AG04450 (cell line): ENCODE measurements around the gene TMEM203. TPM values are rescaled to one million over a fixed set of nuclear protein-coding genes. Genes with fewer than 3 reads are reported as not detected.
A peak's percentile ranks its signal among the peaks of the same experiment; 100 is the strongest.

ENCODE experiments used
- CTCF ChIA-PET: fragments of 300-600, 350-600 bp; formaldehyde crosslinking; extraction: SDS; loops from one replicate; lab custom pipeline; 2022; ENCODE audit warnings: antibody characterized with exemption, inconsistent platforms; lab: Charles Lee
- POLR2A ChIA-PET: fragments of 350-600 bp; formaldehyde crosslinking; extraction: SDS; loops from one replicate; lab custom pipeline; 2021; ENCODE audit warnings: antibody characterized with exemption, inconsistent platforms; lab: Yijun Ruan, JAX
- DNase-seq: peaks from one replicate; pipeline ENCODE4 v3.0.0-alpha.2; 2011; ENCODE audit warnings: low read depth, low spot score
- H3K27ac ChIP-seq: one replicate; pipeline ENCODE4 v1.5.1; 2012; ENCODE audit warnings: low read depth, low read length, control low read depth
- H3K27me3 ChIP-seq: one replicate; pipeline ENCODE4 v1.6.0; 2012; ENCODE audit warnings: low read length; ENCODE audit not compliant: control insufficient read depth, insufficient read depth
- H3K4me3 ChIP-seq: 2 replicates; pipeline ENCODE4 v1.5.1; 2011; ENCODE audit warnings: mild to moderate bottlenecking, low read depth, low read length, control low read depth
- H3K9me3 ChIP-seq: 2 replicates; pipeline ENCODE4 v1.5.1; 2012; ENCODE audit warnings: low read length; ENCODE audit not compliant: control insufficient read depth, insufficient read depth
- polyA minus RNA-seq: library from RNA; depleted of rRNA, polyadenylated mRNA; stranded (reverse); fragments of >200 nt; gene quantifications from 2 replicates; pipeline ENCODE4 v1.2.3, GENCODE V29; 2011; rRNA and poly(A)+ RNA removed
- polyA plus RNA-seq: library from polyadenylated mRNA; depleted of rRNA; stranded (reverse); fragments of >200 nt; gene quantifications from 2 replicates; pipeline ENCODE4 v1.2.3, GENCODE V29; 2011; rRNA removed
- TF ChIP-seq, protein P1 (sequence below): IDR thresholded peaks from 2 replicates; pipeline ENCODE4 v1.5.1; 2011; ENCODE audit warnings: low read depth, low read length, control low read depth, inconsistent platforms

Gene TMEM203, protein sequence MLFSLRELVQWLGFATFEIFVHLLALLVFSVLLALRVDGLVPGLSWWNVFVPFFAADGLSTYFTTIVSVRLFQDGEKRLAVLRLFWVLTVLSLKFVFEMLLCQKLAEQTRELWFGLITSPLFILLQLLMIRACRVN
- polyA plus RNA-seq = 44.2 and 50.2 TPM in 2 replicates
- polyA minus RNA-seq = 17.5 and 18.4 TPM in 2 replicates

DNA sequence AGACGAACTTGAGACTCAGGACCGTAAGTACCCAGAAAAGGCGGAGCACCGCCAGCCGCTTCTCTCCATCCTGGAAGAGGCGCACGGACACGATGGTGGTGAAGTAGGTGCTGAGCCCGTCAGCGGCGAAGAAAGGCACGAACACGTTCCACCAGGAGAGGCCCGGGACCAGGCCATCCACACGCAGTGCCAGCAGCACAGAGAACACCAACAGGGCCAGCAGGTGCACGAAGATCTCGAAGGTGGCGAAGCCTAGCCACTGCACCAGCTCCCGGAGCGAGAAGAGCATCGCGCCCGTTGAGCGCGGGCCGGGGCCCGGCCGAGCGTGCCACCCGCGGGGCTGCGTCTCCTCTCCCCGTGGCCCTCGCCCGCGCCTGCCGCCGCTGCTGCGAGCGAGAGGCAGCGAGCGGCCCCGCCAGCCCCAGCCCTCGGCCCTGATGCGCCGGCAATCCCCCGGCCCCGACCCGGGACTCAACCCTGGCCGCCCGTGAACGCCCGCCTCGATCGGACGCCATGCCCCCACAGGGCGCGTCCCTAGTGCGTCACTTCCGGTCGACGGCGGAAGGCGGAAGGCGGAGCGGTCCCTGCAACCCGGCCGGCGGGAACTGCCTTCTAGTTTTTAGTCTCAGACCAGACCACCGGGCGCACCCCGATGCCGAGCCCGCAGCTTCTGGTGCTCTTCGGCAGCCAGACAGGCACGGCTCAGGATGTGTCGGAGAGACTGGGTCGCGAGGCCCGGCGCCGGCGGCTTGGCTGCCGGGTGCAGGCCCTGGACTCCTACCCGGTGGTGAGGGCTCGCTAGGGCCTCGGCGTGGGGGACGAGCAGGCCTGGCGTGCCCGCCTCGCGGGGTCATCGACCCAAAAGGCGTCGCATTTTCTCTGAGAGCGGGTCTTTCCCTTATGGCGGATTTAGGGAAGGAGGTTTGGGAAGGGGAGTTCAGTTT lies at the start of gene TMEM203, which contains the start of gene NDOR1:
TMEM203 (minus strand) TSS at position 523 of the 944 bp plus-strand sequence; CDS start at position 289, 234 bp downstream.
NDOR1 (plus strand) TSS at position 575 of the 944 bp plus-strand sequence; CDS start at position 653, 78 bp downstream.
- CTCF ChIA-PET = interaction anchor here (1.7 kb wide), 1 partner anchor 31 kb away, joined by 12 read pairs; no protein-coding TSS in a partner anchor
- Histone ChIP-seq H3K27me3 (no peaks in the 10 kb centered on the region), H3K4me3 (peak within 1 kb of the TSS; percentile 97), H3K27ac (peak within 1 kb of the TSS; percentile 39), H3K9me3 (no peaks in the 10 kb centered on the region; the same call in 1 of the 2 replicates)
- no peak for DNase-seq
- POLR2A ChIA-PET = interaction anchor here (0.6 to 2.3 kb wide), 6 partner anchors 11 to 119 kb away, joined by 3 to 14 read pairs (median 3); partner anchors contain the start of genes ANAPC2, RNF208, SSNA1 and TUBB4B
- TF ChIP-seq, protein P1, sequence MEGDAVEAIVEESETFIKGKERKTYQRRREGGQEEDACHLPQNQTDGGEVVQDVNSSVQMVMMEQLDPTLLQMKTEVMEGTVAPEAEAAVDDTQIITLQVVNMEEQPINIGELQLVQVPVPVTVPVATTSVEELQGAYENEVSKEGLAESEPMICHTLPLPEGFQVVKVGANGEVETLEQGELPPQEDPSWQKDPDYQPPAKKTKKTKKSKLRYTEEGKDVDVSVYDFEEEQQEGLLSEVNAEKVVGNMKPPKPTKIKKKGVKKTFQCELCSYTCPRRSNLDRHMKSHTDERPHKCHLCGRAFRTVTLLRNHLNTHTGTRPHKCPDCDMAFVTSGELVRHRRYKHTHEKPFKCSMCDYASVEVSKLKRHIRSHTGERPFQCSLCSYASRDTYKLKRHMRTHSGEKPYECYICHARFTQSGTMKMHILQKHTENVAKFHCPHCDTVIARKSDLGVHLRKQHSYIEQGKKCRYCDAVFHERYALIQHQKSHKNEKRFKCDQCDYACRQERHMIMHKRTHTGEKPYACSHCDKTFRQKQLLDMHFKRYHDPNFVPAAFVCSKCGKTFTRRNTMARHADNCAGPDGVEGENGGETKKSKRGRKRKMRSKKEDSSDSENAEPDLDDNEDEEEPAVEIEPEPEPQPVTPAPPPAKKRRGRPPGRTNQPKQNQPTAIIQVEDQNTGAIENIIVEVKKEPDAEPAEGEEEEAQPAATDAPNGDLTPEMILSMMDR = no peak

DNA sequence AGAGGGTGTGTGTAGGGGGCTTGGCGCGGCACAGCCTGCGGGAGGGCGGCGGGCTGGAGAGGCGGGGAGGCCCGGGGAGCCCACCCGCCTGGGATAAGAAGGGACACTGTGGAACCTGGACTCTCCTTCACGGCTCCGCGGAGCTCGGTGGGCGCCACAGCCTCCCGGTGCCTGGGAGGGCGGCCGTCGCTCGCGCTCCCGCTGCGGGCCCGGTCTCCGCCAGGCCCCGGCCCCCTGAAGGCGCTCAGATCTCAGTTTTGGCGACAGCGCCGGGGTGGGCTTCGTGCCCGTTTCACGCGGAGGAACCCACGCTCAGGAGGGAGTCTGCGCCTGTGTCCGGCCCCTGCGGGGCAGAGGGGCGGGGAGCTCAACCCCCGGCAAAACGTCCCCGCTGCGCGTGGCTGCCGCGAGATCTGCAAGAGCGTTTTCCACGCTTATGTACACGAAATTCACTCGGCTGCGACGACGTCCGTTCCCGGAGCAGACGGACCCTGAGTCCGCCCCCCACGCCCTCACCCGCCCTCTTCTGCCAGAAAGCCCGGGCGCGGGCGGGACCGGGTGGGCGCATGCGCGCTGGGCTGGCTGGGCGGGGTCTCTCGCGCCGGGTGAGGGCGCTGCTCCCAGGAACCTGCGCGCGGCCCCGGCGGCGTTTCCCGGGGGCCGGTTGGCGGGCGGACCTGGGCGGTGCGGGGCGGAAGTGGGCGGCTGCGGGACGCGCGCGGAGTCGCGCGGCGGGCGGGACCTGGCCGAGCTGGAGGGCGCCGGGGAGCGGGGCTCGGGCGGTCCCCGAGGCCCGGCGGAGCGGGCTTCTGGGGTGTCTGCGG lies 49.4 kb upstream of the TMEM203 start, which contains the start of gene NELFB:
NELFB (plus strand) TSS at position 704 of the 824 bp plus-strand sequence.
- peak; percentile 51 for DNase-seq
- ChIA-PET POLR2A (interaction anchor here (0.9 to 8.8 kb wide), 6 partner anchors 9 to 125 kb away, joined by 3 to 146 read pairs (median 4); partner anchors contain the start of genes TOR4A and TUBB4B), CTCF (interaction anchor here (0.5 to 1.5 kb wide), 3 partner anchors 18 to 353 kb away, joined by 3 to 10 read pairs (median 4); partner anchors contain the start of gene EXD3)
- H3K9me3 ChIP-seq = no peaks in the 10 kb centered on the region; the same call in 1 of the 2 replicates
- TF ChIP-seq, protein P1 = no peak
- H3K4me3 ChIP-seq = peak within 1 kb of the TSS; percentile 96
- H3K27me3 ChIP-seq = no peaks in the 10 kb centered on the region
- H3K27ac ChIP-seq = peak within 1 kb of the TSS; percentile 31

DNA sequence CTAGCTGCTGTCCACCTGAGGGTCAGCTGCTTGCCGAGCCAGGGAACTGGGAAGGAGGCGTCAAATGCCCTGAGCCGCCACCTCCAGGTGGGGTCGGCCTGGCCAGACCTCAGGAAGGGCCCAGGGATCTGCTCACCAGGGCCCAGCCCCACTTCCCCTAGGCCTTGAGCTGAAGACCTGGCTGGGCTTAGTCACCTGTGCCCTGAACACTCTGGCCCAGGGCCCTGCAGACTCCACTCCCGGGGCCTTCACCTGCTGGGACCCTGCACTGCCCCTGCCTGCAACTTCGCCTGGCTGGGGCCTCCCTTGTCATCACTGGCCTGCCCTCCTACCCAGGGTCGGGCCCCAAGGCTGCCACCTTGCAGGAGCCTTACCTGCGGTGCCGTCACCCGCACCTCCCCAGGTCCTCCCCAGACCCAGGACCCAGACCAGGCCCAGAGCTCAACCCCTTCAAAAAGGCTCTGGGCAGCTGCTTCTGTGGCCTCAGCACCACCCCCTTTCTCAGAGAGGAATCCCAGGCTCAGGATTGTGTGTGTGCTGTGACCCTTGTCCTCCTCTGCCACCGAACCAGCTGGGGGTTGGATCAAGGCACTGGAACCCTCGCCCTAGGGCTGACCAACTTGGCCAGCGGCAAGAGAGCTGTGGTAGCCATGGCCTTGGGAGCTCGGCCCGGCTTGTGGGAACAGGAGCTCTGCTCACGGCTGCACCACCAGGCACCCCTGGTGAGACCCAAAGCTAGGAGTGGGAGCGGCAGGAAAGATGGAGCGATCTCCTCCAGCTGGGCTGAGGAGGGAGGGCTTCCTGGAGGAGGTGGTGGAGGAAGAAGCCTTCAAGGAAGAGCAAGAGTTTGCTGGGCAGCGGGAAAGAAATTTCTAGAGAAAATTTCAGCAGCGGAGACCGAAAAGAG lies 48.5 kb upstream of the TMEM203 start:
- Histone ChIP-seq H3K9me3 (no peaks in the 10 kb centered on the region; the same call in 1 of the 2 replicates), H3K27me3 (no peaks in the 10 kb centered on the region), H3K27ac (no peak overlapping the region), H3K4me3 (peak overlapping the region; percentile 79)
- POLR2A ChIA-PET = interaction anchor here (0.6 to 8.8 kb wide), 6 partner anchors 8 to 427 kb away, joined by 3 to 146 read pairs (median 4); partner anchors contain the start of genes TOR4A and TUBB4B
- TF ChIP-seq, protein P1 = no peak
- no peak for DNase-seq
- CTCF ChIA-PET = interaction anchor here (0.5 to 1.5 kb wide), 3 partner anchors 17 to 352 kb away, joined by 3 to 10 read pairs (median 4); partner anchors contain the start of gene EXD3
